Measurements from ENCODE around the gene ARHGAP1. TPM values are rescaled to one million over a fixed set of nuclear protein-coding genes. Genes with fewer than 3 reads are reported as not detected.
"Not testable (repeated sequence)": the region's sequence is repeated elsewhere in the genome, so short reads cannot be mapped to it uniquely, and the experiment has no call there.

ARHGAP1 gene
- total RNA-seq, 1 donor from 2014 or later: 29.3 TPM

- DNase-seq (ENCODE audit: low spot score) (peak; percentile 85), ATAC-seq (peak; percentile 80)
Measured at GRCh38 chr11:46675288-46675851, 25.0 kb downstream of the ARHGAP1 start.

- ATAC-seq: peak; percentile 4
- DNase-seq (ENCODE audit: low spot score): no peak
Measured at GRCh38 chr11:46674463-46675287, 25.7 kb downstream of the ARHGAP1 start.

- ATAC-seq (peak; percentile 5), DNase-seq (ENCODE audit: low spot score) (no peak)
Measured at GRCh38 chr11:46673713-46674462, 26.5 kb downstream of the ARHGAP1 start.

GRCh38 chr11:46672381-46672839, 28.0 kb downstream of the ARHGAP1 start:
- no peak for ATAC-seq
- no peak for DNase-seq (ENCODE audit: low spot score)

GRCh38 chr11:46671958-46672315, 28.5 kb downstream of the ARHGAP1 start:
- no peak for DNase-seq (ENCODE audit: low spot score)

GRCh38 chr11:46670521-46670920, 29.9 kb downstream of the ARHGAP1 start:
- not testable (repeated sequence) for ATAC-seq; DNase-seq (ENCODE audit: low spot score)

More at GRCh38 chr11:46671958-46672315, 28.5 kb downstream of the ARHGAP1 start:
- no peak for ATAC-seq

- peak; percentile 68 for ATAC-seq
- no peak for DNase-seq (ENCODE audit: low spot score)
Measured at GRCh38 chr11:46669711-46670139, 30.7 kb downstream of the ARHGAP1 start.

GRCh38 chr11:46668480-46669085, 31.8 kb downstream of the ARHGAP1 start:
- no peak for DNase-seq (ENCODE audit: low spot score)
- ATAC-seq: no peak

- ATAC-seq (no peak), DNase-seq (ENCODE audit: low spot score) (no peak)
Measured at GRCh38 chr11:46667043-46667481, 33.4 kb downstream of the ARHGAP1 start.

- no peak for DNase-seq (ENCODE audit: low spot score)
- no peak for ATAC-seq
Measured at GRCh38 chr11:46666516-46666915, 33.9 kb downstream of the ARHGAP1 start.

GRCh38 chr11:46665356-46665755, 35.1 kb downstream of the ARHGAP1 start:
- ATAC-seq: no peak
- no peak for DNase-seq (ENCODE audit: low spot score)

GRCh38 chr11:46664612-46665011, 35.8 kb downstream of the ARHGAP1 start:
- DNase-seq (ENCODE audit: low spot score) (no peak), ATAC-seq (no peak)

GRCh38 chr11:46663277-46663940, 37.0 kb downstream of the ARHGAP1 start:
- DNase-seq (ENCODE audit: low spot score) (no peak), ATAC-seq (no peak)

GRCh38 chr11:46662366-46662765, 38.1 kb downstream of the ARHGAP1 start:
- ATAC-seq: no peak

GRCh38 chr11:46661836-46662235, 38.6 kb downstream of the ARHGAP1 start:
- DNase-seq (ENCODE audit: low spot score) (no peak), ATAC-seq (no peak)

More at GRCh38 chr11:46662366-46662765, 38.1 kb downstream of the ARHGAP1 start:
- no peak for DNase-seq (ENCODE audit: low spot score)

GRCh38 chr11:46659908-46660307, 40.5 kb downstream of the ARHGAP1 start:
- ATAC-seq (peak; percentile 25), DNase-seq (ENCODE audit: low spot score) (no peak)

GRCh38 chr11:46658259-46658658, 42.2 kb downstream of the ARHGAP1 start:
- ATAC-seq (peak; percentile 89), DNase-seq (ENCODE audit: low spot score) (peak; percentile 77)

- no peak for ATAC-seq
- no peak for DNase-seq (ENCODE audit: low spot score)
Measured at GRCh38 chr11:46657186-46657585, 43.2 kb downstream of the ARHGAP1 start.

GRCh38 chr11:46655631-46656030, 44.8 kb downstream of the ARHGAP1 start:
- ATAC-seq: no peak
- DNase-seq (ENCODE audit: low spot score): no peak

GRCh38 chr11:46649180-46649738, 51.2 kb downstream of the ARHGAP1 start:
- ATAC-seq (peak; percentile 96), DNase-seq (ENCODE audit: low spot score) (peak; percentile 68)

Data from left lobe of liver (tissue), 2 donors.